Osteoblast (primary cell): Measurements from ENCODE around the gene A3GALT2. TPM values are rescaled to one million over a fixed set of nuclear protein-coding genes. Genes with fewer than 3 reads are reported as not detected.

Experiments
- DNase-seq: peaks from one replicate; pipeline ENCODE4 v3.0.0; 2011; ENCODE audit warnings: low spot score, mixed read lengths; ENCODE audit not compliant: insufficient read length; ENCODE audit errors: missing footprints
- H2AFZ ChIP-seq: 2 replicates; pipeline ENCODE4 v1.6.0; 2011; ENCODE audit warnings: mild to moderate bottlenecking, low read length
- H3K27ac ChIP-seq: 2 replicates; pipeline ENCODE4 v1.5.1; 2011; ENCODE audit warnings: mild to moderate bottlenecking, low read depth, low read length, moderate library complexity
- H3K27me3 ChIP-seq: 2 replicates; pipeline ENCODE4 v1.6.0; 2012; ENCODE audit warnings: mild to moderate bottlenecking, control low read depth, inconsistent platforms, low read length, moderate library complexity; ENCODE audit not compliant: insufficient read depth
- H3K36me3 ChIP-seq: 2 replicates; pipeline ENCODE4 v1.5.1; 2011; ENCODE audit warnings: mild to moderate bottlenecking, low read length, control low read depth, moderate library complexity; ENCODE audit not compliant: insufficient read depth
- H3K4me1 ChIP-seq: 2 replicates; pipeline ENCODE4 v1.5.1; 2011; ENCODE audit warnings: mild to moderate bottlenecking, low read length, control low read depth, moderate library complexity; ENCODE audit not compliant: insufficient read depth
- H3K4me2 ChIP-seq: 2 replicates; pipeline ENCODE4 v1.6.0; 2011; ENCODE audit warnings: mild to moderate bottlenecking, low read length; ENCODE audit not compliant: insufficient read depth
- H3K4me3 ChIP-seq: fragments of 200-600 bp; sonication (generic); 3 replicates; pipeline ENCODE4 v1.5.1; 2012; ENCODE audit warnings: mild to moderate bottlenecking, low read length, inconsistent platforms; ENCODE audit not compliant: insufficient read depth
- H3K79me2 ChIP-seq: 2 replicates; pipeline ENCODE4 v1.6.0; 2012; ENCODE audit warnings: mild to moderate bottlenecking, low read length, control low read depth, inconsistent platforms; ENCODE audit not compliant: insufficient read depth
- H3K9me3 ChIP-seq: 2 replicates; pipeline ENCODE4 v1.5.1; 2011; ENCODE audit warnings: low read depth, low read length, control low read depth
- H4K20me1 ChIP-seq: 2 replicates; pipeline ENCODE4 v1.6.0; 2012; ENCODE audit warnings: mild to moderate bottlenecking, low read length, control low read depth; ENCODE audit not compliant: insufficient read depth
- CTCF ChIP-seq: IDR thresholded peaks from 2 replicates; pipeline ENCODE4 v1.5.1; 2011; ENCODE audit warnings: mild to moderate bottlenecking, low read depth, low read length, moderate library complexity; ENCODE audit errors: extremely low read depth
- total RNA-seq: library from RNA; depleted of rRNA; stranded (reverse); fragments of >200 nt; gene quantifications from 2 replicates; pipeline ENCODE4 v1.2.3, GENCODE V29; 2012

Gene A3GALT2
- under 0.01 TPM in 1 of 2 replicates, not detected in the other for total RNA-seq

- H3K27ac ChIP-seq = no peak within 1 kb of the TSS
- TF ChIP-seq CTCF = no peak
Observed at GRCh38 chr1:33320619-33321165, at the start of gene A3GALT2. TSS of gene A3GALT2 (minus strand) at chr1:33321098. CDS start at chr1:33321098, 0 bp downstream.

GRCh38 chr1:33370301-33370700, 49.4 kb upstream of the A3GALT2 start:
- Histone ChIP-seq H3K4me1 (peaks cover 18% of the 10 kb centered on the region), H3K27ac (no peak overlapping the region), H3K36me3 (peaks cover 44% of the 10 kb centered on the region), H3K4me3 (no peak overlapping the region), H3K9me3 (no peaks in the 10 kb centered on the region), H2AFZ (no peak overlapping the region), H4K20me1 (no peaks in the 10 kb centered on the region), H3K27me3 (no peaks in the 10 kb centered on the region), H3K79me2 (peaks cover 16% of the 10 kb centered on the region), H3K4me2 (no peak overlapping the region)
- no peak for TF ChIP-seq CTCF
- DNase-seq = no peak

More at GRCh38 chr1:33320619-33321165, at the start of gene A3GALT2:
- H3K4me1 ChIP-seq = no peaks in the 10 kb centered on the region
- H3K27me3 ChIP-seq = no peaks in the 10 kb centered on the region
- H2AFZ ChIP-seq = no peak within 1 kb of the TSS
- DNase-seq = peak; percentile 81
- H3K4me3 ChIP-seq = no peak within 1 kb of the TSS
- peaks cover 7% of the 10 kb centered on the region for H3K79me2 ChIP-seq
- no peaks in the 10 kb centered on the region for H3K9me3 ChIP-seq
- no peak within 1 kb of the TSS for H3K4me2 ChIP-seq
- H4K20me1 ChIP-seq = peaks cover 32% of the 10 kb centered on the region
- H3K36me3 ChIP-seq = peaks cover 41% of the 10 kb centered on the region

- Histone ChIP-seq H4K20me1 (no peaks in the 10 kb centered on the region), H3K4me1 (peaks cover 21% of the 10 kb centered on the region), H3K36me3 (peaks cover 44% of the 10 kb centered on the region), H2AFZ (no peak overlapping the region), H3K4me2 (no peak overlapping the region), H3K27ac (no peak overlapping the region), H3K4me3 (no peak overlapping the region), H3K79me2 (peaks cover 11% of the 10 kb centered on the region), H3K9me3 (no peaks in the 10 kb centered on the region), H3K27me3 (no peaks in the 10 kb centered on the region)
- no peak for TF ChIP-seq CTCF
- no peak for DNase-seq
Observed at GRCh38 chr1:33369764-33370163, 48.9 kb upstream of the A3GALT2 start.

- Histone ChIP-seq H3K27ac (no peak overlapping the region), H3K9me3 (no peaks in the 10 kb centered on the region), H3K36me3 (peaks cover 44% of the 10 kb centered on the region), H3K27me3 (no peaks in the 10 kb centered on the region), H4K20me1 (no peaks in the 10 kb centered on the region), H3K79me2 (peaks cover 7% of the 10 kb centered on the region), H3K4me2 (no peak overlapping the region), H3K4me3 (no peak overlapping the region), H3K4me1 (peaks cover 16% of the 10 kb centered on the region), H2AFZ (no peak overlapping the region)
- no peak for TF ChIP-seq CTCF
- DNase-seq = no peak
Observed at GRCh38 chr1:33369081-33369480, 48.2 kb upstream of the A3GALT2 start.
